H9 (cell line): Measurements from ENCODE around the gene IMMP2L. TPM values are rescaled to one million over a fixed set of nuclear protein-coding genes. Genes with fewer than 3 reads are reported as not detected.

ENCODE experiments used
- DNase-seq: peaks from one replicate; pipeline ENCODE4 v3.0.0-alpha.2; 2017
- H2AFZ ChIP-seq: one replicate; pipeline ENCODE4 v1.6.1; 2013; ENCODE audit warnings: mild to moderate bottlenecking, low read length, control low read depth, moderate library complexity
- H2AK5ac ChIP-seq: 2 replicates; pipeline ENCODE4 v1.6.1; 2013; ENCODE audit warnings: low read length, control low read depth, mixed read lengths; ENCODE audit not compliant: insufficient read length
- H2BK120ac ChIP-seq: one replicate; pipeline ENCODE4 v1.6.1; 2013; ENCODE audit warnings: low read depth, mild to moderate bottlenecking, low read length, control low read depth, inconsistent platforms; ENCODE audit not compliant: poor library complexity, severe bottlenecking
- H2BK12ac ChIP-seq: 2 replicates; pipeline ENCODE4 v1.6.1; 2013; ENCODE audit warnings: low read length, control low read depth, mixed read lengths, low read depth; ENCODE audit not compliant: insufficient read length
- H2BK15ac ChIP-seq: 2 replicates; pipeline ENCODE4 v1.6.1; 2013; ENCODE audit warnings: low read depth, low read length, control low read depth
- H2BK20ac ChIP-seq: one replicate; pipeline ENCODE4 v1.6.1; 2013; ENCODE audit warnings: low read depth, mild to moderate bottlenecking, low read length, control low read depth, inconsistent platforms; ENCODE audit not compliant: poor library complexity, severe bottlenecking
- H2BK5ac ChIP-seq: 2 replicates; pipeline ENCODE4 v1.6.1; 2013; ENCODE audit warnings: low read length, control low read depth, mixed read lengths; ENCODE audit not compliant: insufficient read length
- H3K14ac ChIP-seq: 2 replicates; pipeline ENCODE4 v1.6.1; 2013; ENCODE audit warnings: low read length, control low read depth; ENCODE audit not compliant: insufficient read depth
- H3K18ac ChIP-seq: 2 replicates; pipeline ENCODE4 v1.6.1; 2013; ENCODE audit warnings: low read depth, mild to moderate bottlenecking, mixed read lengths, low read length, control low read depth; ENCODE audit not compliant: insufficient read length
- H3K23ac ChIP-seq: 2 replicates; pipeline ENCODE4 v1.6.1; 2013; ENCODE audit warnings: low read length, control low read depth, mixed read lengths, low read depth; ENCODE audit not compliant: insufficient read length
- H3K23me2 ChIP-seq: 2 replicates; pipeline ENCODE4 v1.6.1; 2013; ENCODE audit warnings: low read depth, mild to moderate bottlenecking, mixed read lengths, low read length, control low read depth; ENCODE audit not compliant: insufficient read length, poor library complexity, severe bottlenecking
- H3K27ac ChIP-seq: 2 replicates; pipeline ENCODE4 v1.5.1; 2013; ENCODE audit warnings: low read length, control low read depth, mixed read lengths, low read depth; ENCODE audit not compliant: insufficient read length
- H3K27me3 ChIP-seq: 2 replicates; pipeline ENCODE4 v1.6.1; 2013; ENCODE audit warnings: low read length, control low read depth, inconsistent platforms; ENCODE audit not compliant: insufficient read depth
- H3K4ac ChIP-seq: 2 replicates; pipeline ENCODE4 v1.6.1; 2013; ENCODE audit warnings: low read depth, mild to moderate bottlenecking, control low read depth, inconsistent platforms, low read length, moderate library complexity
- H3K4me1 ChIP-seq: 2 replicates; pipeline ENCODE4 v1.6.1; 2013; ENCODE audit warnings: low read length, control low read depth, inconsistent platforms; ENCODE audit not compliant: insufficient read depth
- H3K4me2 ChIP-seq: 2 replicates; pipeline ENCODE4 v1.6.1; 2013; ENCODE audit warnings: low read length, control low read depth, mixed read lengths; ENCODE audit not compliant: insufficient read length, insufficient read depth
- H3K56ac ChIP-seq: 2 replicates; pipeline ENCODE4 v1.6.1; 2013; ENCODE audit warnings: low read depth, mild to moderate bottlenecking, mixed read lengths, low read length, control low read depth; ENCODE audit not compliant: insufficient read length
- H3K79me1 ChIP-seq: 2 replicates; pipeline ENCODE4 v1.6.1; 2013; ENCODE audit warnings: low read depth, mild to moderate bottlenecking, moderate library complexity, low read length, control low read depth, inconsistent platforms; ENCODE audit not compliant: insufficient read depth, poor library complexity, severe bottlenecking
- H3K79me2 ChIP-seq: 2 replicates; pipeline ENCODE4 v1.6.1; 2013; ENCODE audit warnings: low read length, control low read depth, inconsistent platforms; ENCODE audit not compliant: insufficient read depth
- H3K9ac ChIP-seq: 2 replicates; pipeline ENCODE4 v1.6.1; 2013; ENCODE audit warnings: low read length, control low read depth, mixed read lengths; ENCODE audit not compliant: insufficient read length; ENCODE audit errors: extremely low read depth
- H3K9me3 ChIP-seq: one replicate; pipeline ENCODE4 v1.6.1; 2013; ENCODE audit warnings: low read depth, low read length, inconsistent platforms; ENCODE audit not compliant: control insufficient read depth
- H3T11ph ChIP-seq: one replicate; pipeline ENCODE4 v1.6.1; 2013; ENCODE audit warnings: mild to moderate bottlenecking, low read length, control low read depth, inconsistent platforms
- H4K20me1 ChIP-seq: one replicate; pipeline ENCODE4 v1.6.1; 2013; ENCODE audit not compliant: control insufficient read depth, insufficient read length, insufficient read depth
- H4K5ac ChIP-seq: 2 replicates; pipeline ENCODE4 v1.6.1; 2013; ENCODE audit warnings: low read depth, mild to moderate bottlenecking, mixed read lengths, low read length, control low read depth; ENCODE audit not compliant: insufficient read length
- H4K8ac ChIP-seq: replicated peaks from 2 replicates; pipeline ENCODE4 v1.6.1; 2013; ENCODE audit warnings: low read length, control low read depth, mixed read lengths, low read depth; ENCODE audit not compliant: insufficient read length
- H4K91ac ChIP-seq: 2 replicates; pipeline ENCODE4 v1.6.1; 2013; ENCODE audit warnings: low read depth, mild to moderate bottlenecking, moderate library complexity, mixed read lengths, low read length, control low read depth; ENCODE audit not compliant: insufficient read length
- H3K27ac Mint-ChIP-seq, 3 experiments: 2 replicates in 2 of 3; 3 replicates in 1 of 3; pipeline ENCODE4 v1.8.0; 2020 to 2021; ENCODE audit warnings: mixed read lengths in 3 of 3, mild to moderate bottlenecking in 1 of 3, moderate library complexity in 1 of 3
- H3K27me3 Mint-ChIP-seq: 2 replicates; pipeline ENCODE4 v1.8.0; 2021; ENCODE audit warnings: low read depth, mild to moderate bottlenecking, moderate library complexity, mixed read lengths
- H3K36me3 Mint-ChIP-seq, 3 experiments: 2 replicates in 2 of 3; 3 replicates in 1 of 3; pipeline ENCODE4 v1.8.0; 2020 to 2021; ENCODE audit warnings: low read depth in 3 of 3, mixed read lengths in 3 of 3; ENCODE audit not compliant: insufficient read depth in 1 of 3
- H3K4me1 Mint-ChIP-seq, 2 experiments: 2 replicates each; pipeline ENCODE4 v1.8.0; 2020; ENCODE audit warnings: mixed read lengths in 2 of 2
- H3K4me3 Mint-ChIP-seq, 2 experiments: 2 replicates in 1 of 2; 3 replicates in 1 of 2; pipeline ENCODE4 v1.8.0; 2020 to 2021; ENCODE audit warnings: mild to moderate bottlenecking in 2 of 2, mixed read lengths in 2 of 2, moderate library complexity in 1 of 2
- H3K9me3 Mint-ChIP-seq, 2 experiments: 2 replicates in 1 of 2; 3 replicates in 1 of 2; pipeline ENCODE4 v1.8.0; 2020; ENCODE audit warnings: mild to moderate bottlenecking in 2 of 2, mixed read lengths in 2 of 2, moderate library complexity in 1 of 2
- CTCF ChIP-seq: fragments of 200-600 bp; sonication (generic); conservative IDR thresholded peaks from 3 replicates; pipeline ENCODE4 v1.8.0; 2021; ENCODE audit warnings: antibody characterized with exemption, mild to moderate bottlenecking
- WGBS: extraction: QIAGEN DNeasy Blood & Tissue Kit; methylation state at CpG from one replicate; pipeline ENCODE4 v1.1.7; 2013; ENCODE audit warnings: missing lambda C conversion rate, low lambda C conversion rate, mixed read lengths; ENCODE audit not compliant: insufficient read length; ENCODE audit errors: extremely low coverage; 5-methylcytosine and 5-hydroxymethylcytosine counted together
- total RNA-seq: library from RNA; stranded (reverse); gene quantifications from 2 replicates; pipeline ENCODE4 v1.2.1, GENCODE V29; 2021

IMMP2L gene
- total RNA-seq, 1 experiment from 2014 or later, result 14.7 TPM

- Mint-ChIP-seq H3K4me1 (peaks cover 6 to 10% of the 10 kb centered on the region in 2 experiments), H3K27me3 (no peaks in the 10 kb centered on the region), H3K36me3 (peaks cover 0 to 8% (median 0%) of the 10 kb centered on the region in 3 experiments; a peak in 4 of 7 replicates), H3K4me3 (no peak overlapping the region), H3K27ac (peak overlapping the region in 2 of 3 experiments; percentile 35 to 91; a peak in 4 of 7 replicates), H3K9me3 (peaks cover 2 to 5% of the 10 kb centered on the region in 2 experiments; a peak in 4 of 5 replicates)
- Histone ChIP-seq H3K9me3 (no peaks in the 10 kb centered on the region), H3T11ph (no peak overlapping the region), H3K9ac (no peak overlapping the region), H3K79me2 (no peaks in the 10 kb centered on the region), H3K56ac (no peak overlapping the region), H2BK20ac (no peak overlapping the region), H2AFZ (no peak overlapping the region), H2BK15ac (no peak overlapping the region), H3K4ac (no peak overlapping the region), H2BK5ac (no peak overlapping the region), H4K91ac (no peak overlapping the region), H3K4me1 (no peaks in the 10 kb centered on the region), H3K14ac (no peak overlapping the region), H3K27me3 (no peaks in the 10 kb centered on the region), H3K23ac (no peak overlapping the region), H3K23me2 (no peaks in the 10 kb centered on the region), H3K27ac (no peak overlapping the region), H2BK120ac (no peak overlapping the region), H3K4me2 (no peak overlapping the region), H2AK5ac (no peak overlapping the region), H3K79me1 (no peaks in the 10 kb centered on the region), H4K8ac (no peak overlapping the region), H4K5ac (no peak overlapping the region), H2BK12ac (no peak overlapping the region), H4K20me1 (no peaks in the 10 kb centered on the region), H3K18ac (no peak overlapping the region)
- DNase-seq, result no peak
- no peak for TF ChIP-seq CTCF
- WGBS, result no CpG with 5 or more reads among the region's 3 CpGs
These were observed 51.5 kb downstream of the IMMP2L start for GRCh38 chr7:111510584-111511378.
